Neuron (in vitro differentiated cells): ENCODE data around the gene SNAP47.

Experiments
- H2AFZ ChIP-seq: one replicate; pipeline ENCODE4 v1.6.1; 2013; ENCODE audit warnings: low read depth, mild to moderate bottlenecking, inconsistent platforms, low read length, moderate library complexity
- H3K27me3 ChIP-seq: one replicate; pipeline ENCODE4 v1.6.1; 2013; ENCODE audit warnings: low read length; ENCODE audit not compliant: insufficient read depth
- H3K36me3 ChIP-seq: one replicate; pipeline ENCODE4 v1.6.1; 2013; ENCODE audit warnings: low read length; ENCODE audit not compliant: insufficient read depth
- H3K4me1 ChIP-seq: one replicate; pipeline ENCODE4 v1.6.1; 2013; ENCODE audit warnings: low read length; ENCODE audit not compliant: insufficient read depth
- H3K4me3 ChIP-seq: 2 replicates; pipeline ENCODE4 v1.5.1; 2013; ENCODE audit warnings: mild to moderate bottlenecking, low read length, moderate library complexity
- H3K9me3 ChIP-seq: one replicate; pipeline ENCODE4 v1.6.1; 2013; ENCODE audit warnings: low read length

Gene SNAP47

GRCh38 chr1:227790868-227791267 lies 55.6 kb downstream of the SNAP47 start:
- Histone ChIP-seq H3K36me3 (no peaks in the 10 kb centered on the region), H3K9me3 (no peaks in the 10 kb centered on the region), H3K4me1 (peaks cover 19% of the 10 kb centered on the region), H3K4me3 (no peak overlapping the region), H3K27me3 (peaks cover 22% of the 10 kb centered on the region), H2AFZ (no peak overlapping the region)

- Histone ChIP-seq H3K9me3 (no peaks in the 10 kb centered on the region), H2AFZ (no peak overlapping the region), H3K27me3 (peaks cover 22% of the 10 kb centered on the region), H3K4me3 (no peak overlapping the region), H3K4me1 (peaks cover 19% of the 10 kb centered on the region), H3K36me3 (no peaks in the 10 kb centered on the region)
These were observed 56.3 kb downstream of the SNAP47 start for GRCh38 chr1:227791425-227792143.

- Histone ChIP-seq H3K9me3 (no peaks in the 10 kb centered on the region), H3K4me3 (no peak overlapping the region), H3K4me1 (peaks cover 13% of the 10 kb centered on the region)
These were observed 57.2 kb downstream of the SNAP47 start for GRCh38 chr1:227792216-227793078.

GRCh38 chr1:227793079-227793947 lies 58.1 kb downstream of the SNAP47 start:
- Histone ChIP-seq H3K4me1 (peaks cover 9% of the 10 kb centered on the region), H3K36me3 (no peaks in the 10 kb centered on the region), H3K27me3 (peaks cover 22% of the 10 kb centered on the region)

More at GRCh38 chr1:227792216-227793078, 57.2 kb downstream of the SNAP47 start:
- peaks cover 22% of the 10 kb centered on the region for H3K27me3 ChIP-seq
- no peak overlapping the region for H2AFZ ChIP-seq
- H3K36me3 ChIP-seq = no peaks in the 10 kb centered on the region

GRCh38 chr1:227793948-227794816 lies 58.9 kb downstream of the SNAP47 start:
- H3K9me3 ChIP-seq = no peaks in the 10 kb centered on the region

More at GRCh38 chr1:227793079-227793947, 58.1 kb downstream of the SNAP47 start:
- no peak overlapping the region for H3K4me3 ChIP-seq
- H2AFZ ChIP-seq = no peak overlapping the region
- H3K9me3 ChIP-seq = no peaks in the 10 kb centered on the region

GRCh38 chr1:227794817-227795192 lies 59.6 kb downstream of the SNAP47 start:
- no peak overlapping the region for H2AFZ ChIP-seq
- no peaks in the 10 kb centered on the region for H3K36me3 ChIP-seq
- no peaks in the 10 kb centered on the region for H3K4me1 ChIP-seq
- no peaks in the 10 kb centered on the region for H3K9me3 ChIP-seq
- peaks cover 8% of the 10 kb centered on the region for H3K27me3 ChIP-seq
- H3K4me3 ChIP-seq = no peak overlapping the region

More at GRCh38 chr1:227793948-227794816, 58.9 kb downstream of the SNAP47 start:
- Histone ChIP-seq H3K4me1 (no peaks in the 10 kb centered on the region), H3K27me3 (peaks cover 14% of the 10 kb centered on the region), H2AFZ (no peak overlapping the region), H3K36me3 (no peaks in the 10 kb centered on the region), H3K4me3 (no peak overlapping the region)

- H3K36me3 ChIP-seq = no peaks in the 10 kb centered on the region
- no peak overlapping the region for H3K4me3 ChIP-seq
- H2AFZ ChIP-seq = no peak overlapping the region
- H3K9me3 ChIP-seq = no peaks in the 10 kb centered on the region
- peaks cover 5% of the 10 kb centered on the region for H3K27me3 ChIP-seq
- H3K4me1 ChIP-seq = no peaks in the 10 kb centered on the region
These were observed 60.5 kb downstream of the SNAP47 start for GRCh38 chr1:227795732-227796131.

GRCh38 chr1:227796359-227796915 lies 61.2 kb downstream of the SNAP47 start:
- Histone ChIP-seq H3K4me1 (no peaks in the 10 kb centered on the region), H3K27me3 (peaks cover 5% of the 10 kb centered on the region), H3K36me3 (no peaks in the 10 kb centered on the region), H3K4me3 (no peak overlapping the region), H3K9me3 (no peaks in the 10 kb centered on the region), H2AFZ (no peak overlapping the region)

- peaks cover 4% of the 10 kb centered on the region for H3K27me3 ChIP-seq
- H3K4me1 ChIP-seq = no peaks in the 10 kb centered on the region
- no peaks in the 10 kb centered on the region for H3K36me3 ChIP-seq
- no peak overlapping the region for H2AFZ ChIP-seq
- H3K4me3 ChIP-seq = no peak overlapping the region
- H3K9me3 ChIP-seq = no peaks in the 10 kb centered on the region
These were observed 61.9 kb downstream of the SNAP47 start for GRCh38 chr1:227797144-227797543.

GRCh38 chr1:227797625-227798024 lies 62.4 kb downstream of the SNAP47 start:
- no peak overlapping the region for H2AFZ ChIP-seq
- H3K27me3 ChIP-seq = peaks cover 2% of the 10 kb centered on the region
- H3K9me3 ChIP-seq = no peaks in the 10 kb centered on the region
- H3K4me3 ChIP-seq = no peak overlapping the region
- no peaks in the 10 kb centered on the region for H3K36me3 ChIP-seq
- no peaks in the 10 kb centered on the region for H3K4me1 ChIP-seq

GRCh38 chr1:227798078-227798802 lies 63.0 kb downstream of the SNAP47 start:
- peaks cover 2% of the 10 kb centered on the region for H3K27me3 ChIP-seq
- H3K4me1 ChIP-seq = no peaks in the 10 kb centered on the region

More at GRCh38 chr1:227798078-227798802, 63.0 kb downstream of the SNAP47 start:
- no peaks in the 10 kb centered on the region for H3K36me3 ChIP-seq
- no peaks in the 10 kb centered on the region for H3K9me3 ChIP-seq
- H3K4me3 ChIP-seq = no peak overlapping the region
- no peak overlapping the region for H2AFZ ChIP-seq
